T-helper 2 cell treated with Interferon-gamma antibody and Interleukin-4, amounts not matched to agents 100 ng/mL and 5 ng/mL, for 36 hours (primary cell): ENCODE measurements around the gene ONECUT3. TPM values are rescaled to one million over a fixed set of nuclear protein-coding genes. Genes with fewer than 3 reads are reported as not detected.
"Not testable (repeated sequence)": the region's sequence is repeated elsewhere in the genome, so short reads cannot be mapped to it uniquely, and the experiment has no call there.

Experiments
- intact Hi-C: fragments of 100-400 bp; cut with micrococcal nuclease; formaldehyde crosslinking; loops from one replicate; pipeline ENCODE4 v1.15.1; 2023
- total RNA-seq: library from RNA; stranded (reverse); gene quantifications from 2 replicates; pipeline ENCODE4 v1.2.3, GENCODE V29; 2022

ONECUT3 gene
- total RNA-seq, 1 donor from 2014 or later: not detected

GRCh38 chr19:1787116-1787515, 33.8 kb downstream of the ONECUT3 start:
- intact Hi-C loops: no loop called here

GRCh38 chr19:1789261-1790041, 36.1 kb downstream of the ONECUT3 start:
- intact Hi-C loops: no loop called here

DNA sequence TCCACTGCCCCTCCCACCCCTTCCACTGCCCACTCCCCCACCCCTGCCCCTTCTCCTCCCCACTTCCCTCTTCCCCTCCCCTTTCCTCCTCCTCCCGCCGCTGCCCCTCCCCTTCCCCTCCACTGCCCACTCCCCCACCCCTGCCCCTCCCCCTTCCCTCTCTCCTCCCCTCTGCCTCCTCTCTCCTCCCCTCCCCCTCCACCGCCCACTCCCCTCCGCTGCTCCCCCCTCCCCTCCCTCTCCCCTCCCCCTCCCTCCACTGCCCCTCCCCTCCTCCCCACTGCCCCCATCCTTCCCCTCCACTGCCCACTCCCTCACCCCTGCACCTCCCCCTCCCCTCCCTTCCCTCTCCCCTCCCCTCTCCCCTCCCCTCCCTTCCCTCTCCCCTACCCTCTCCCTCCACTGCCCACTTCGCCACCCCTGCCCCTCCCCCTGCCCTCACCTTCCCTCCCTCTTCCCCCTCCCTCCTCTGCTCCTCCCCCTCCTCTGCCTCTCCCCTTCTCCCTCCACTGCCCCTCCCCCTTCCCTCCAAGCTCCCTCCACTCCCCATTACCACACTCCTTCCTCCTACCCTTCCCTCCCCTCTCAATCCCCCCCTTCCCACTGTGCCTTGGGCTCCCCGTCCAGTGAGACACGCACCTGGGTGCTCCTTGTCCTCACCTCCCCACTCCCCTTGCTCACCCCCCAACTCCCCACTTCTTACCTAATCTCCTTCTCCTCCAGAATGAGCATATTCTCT, 36.9 kb downstream of the ONECUT3 start:
- intact Hi-C loops: no loop called here

GRCh38 chr19:1791879-1792278, 38.6 kb downstream of the ONECUT3 start:
- intact Hi-C loops: no loop called here

DNA sequence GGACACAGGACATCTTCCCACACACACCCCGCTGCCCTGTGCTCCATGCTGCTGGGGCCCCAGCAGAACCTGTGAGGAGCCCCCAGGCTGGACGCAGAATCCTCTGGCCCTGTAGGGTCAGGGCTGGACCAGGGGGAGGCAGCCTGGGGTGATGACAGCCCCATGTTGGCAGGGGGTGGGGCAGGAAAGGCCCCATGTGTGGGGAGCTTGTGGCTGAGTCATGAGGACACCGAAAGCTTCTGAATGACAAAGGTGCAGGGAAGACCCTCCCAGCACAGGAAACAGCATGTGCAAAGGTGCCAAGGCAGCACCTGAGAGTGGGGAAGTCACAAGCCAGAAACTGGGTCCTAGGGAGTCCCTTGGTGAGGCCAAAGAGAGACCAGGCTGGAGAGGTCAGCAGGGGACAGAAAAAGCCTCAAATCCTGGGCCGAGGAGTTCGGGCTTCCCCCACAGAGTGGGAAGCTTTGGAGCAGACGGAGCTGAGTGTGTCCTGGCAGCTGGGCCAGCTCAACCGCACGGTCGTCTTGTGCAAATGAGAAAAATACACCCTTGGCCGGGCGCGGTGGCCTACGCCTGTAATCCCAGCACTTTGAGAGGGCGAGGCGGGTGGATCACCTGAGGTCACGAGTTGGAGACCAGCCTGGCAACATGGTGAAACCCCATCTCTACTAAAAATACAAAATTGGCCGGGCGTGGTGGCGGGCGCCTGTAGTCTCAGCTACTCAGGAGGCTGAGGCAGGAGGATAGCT, 41.3 kb downstream of the ONECUT3 start:
- intact Hi-C loops: no loop called here

- intact Hi-C loops: no loop called here
Measured at GRCh38 chr19:1796395-1797142, 43.3 kb downstream of the ONECUT3 start.

- intact Hi-C loops: not testable (repeated sequence)
Measured at GRCh38 chr19:1797313-1797712, 44.0 kb downstream of the ONECUT3 start.

- intact Hi-C loops: no loop called here
Measured at GRCh38 chr19:1799695-1800342, 46.5 kb downstream of the ONECUT3 start.

GRCh38 chr19:1804858-1805257, 51.6 kb downstream of the ONECUT3 start:
- intact Hi-C loops: no loop called here

- intact Hi-C loops: no loop called here
Measured at GRCh38 chr19:1805401-1806183, 52.3 kb downstream of the ONECUT3 start.

DNA sequence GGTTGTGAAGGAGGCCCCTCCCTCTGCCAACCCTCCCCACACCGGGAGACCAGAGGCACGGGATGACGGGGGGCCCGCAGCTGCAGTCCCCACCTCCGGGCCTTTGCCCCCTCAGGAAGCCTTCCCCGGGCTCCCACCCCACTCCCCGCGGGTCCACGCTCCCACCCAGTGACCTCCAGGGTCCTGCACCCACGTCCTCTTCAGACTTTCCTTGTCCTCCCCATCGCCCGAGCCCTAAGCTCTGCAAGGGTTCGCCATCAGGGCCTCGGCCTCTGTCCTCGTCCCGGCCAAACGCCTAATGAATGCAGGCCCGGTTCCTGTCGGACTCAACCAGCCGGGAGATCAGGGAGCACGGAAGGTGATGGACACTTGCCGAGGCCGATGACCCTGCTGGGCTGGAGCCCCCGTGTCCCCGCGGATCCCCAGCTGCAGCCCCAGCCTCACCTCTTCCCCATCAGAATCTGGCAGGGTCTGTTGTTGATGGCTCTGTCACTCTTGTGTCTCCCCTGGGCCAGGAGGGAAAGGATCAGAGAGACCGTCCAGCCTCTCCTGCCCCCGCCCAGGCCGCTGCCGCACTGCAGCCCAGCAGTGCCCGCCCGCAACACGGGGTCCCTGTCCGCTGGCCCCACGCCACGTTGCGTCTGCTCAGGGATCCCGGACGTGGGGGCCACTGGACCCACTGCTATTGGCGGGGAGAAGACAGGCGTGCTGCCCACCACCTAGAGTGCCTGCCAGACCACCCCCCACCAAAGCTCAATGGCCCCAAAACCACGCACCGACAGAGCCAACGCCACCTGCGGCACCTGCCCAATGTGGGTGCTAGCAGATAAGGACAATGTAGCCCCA, 53.1 kb downstream of the ONECUT3 start:
- intact Hi-C loops: no loop called here

DNA sequence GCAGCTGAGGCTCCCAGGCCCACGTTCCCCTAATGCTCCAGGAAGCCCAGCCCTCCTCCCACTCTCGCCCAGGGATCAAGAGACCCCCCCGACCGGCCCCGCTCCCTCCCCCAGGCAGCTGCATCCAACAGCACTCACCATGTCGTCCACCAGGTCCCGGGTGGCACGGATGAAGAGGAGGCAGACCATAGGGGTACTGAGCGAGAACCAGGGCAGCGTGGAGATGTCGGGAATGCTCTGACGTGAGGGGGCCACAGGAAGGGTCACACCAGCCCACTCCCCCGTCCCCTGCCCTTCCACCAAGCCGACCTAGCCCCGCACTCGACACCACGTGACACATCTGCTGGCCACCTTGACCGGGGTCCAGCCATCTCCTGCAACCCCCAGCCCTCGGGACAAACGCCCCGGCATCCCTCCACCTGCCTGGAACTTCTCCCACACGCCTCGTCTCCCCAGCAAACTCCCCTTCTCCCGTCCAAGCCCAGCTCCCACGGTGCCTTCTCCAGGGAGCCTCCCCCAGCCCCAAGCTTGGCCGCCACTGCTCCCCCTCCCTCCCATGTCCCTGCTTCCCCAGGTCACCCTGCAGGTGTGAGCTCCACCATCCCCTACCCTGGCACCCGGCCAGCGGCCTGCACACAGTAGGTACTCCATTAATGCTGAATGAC, 53.9 kb downstream of the ONECUT3 start:
- intact Hi-C loops: no loop called here

- intact Hi-C loops: no loop called here
Measured at GRCh38 chr19:1807695-1808394, 54.5 kb downstream of the ONECUT3 start.

DNA sequence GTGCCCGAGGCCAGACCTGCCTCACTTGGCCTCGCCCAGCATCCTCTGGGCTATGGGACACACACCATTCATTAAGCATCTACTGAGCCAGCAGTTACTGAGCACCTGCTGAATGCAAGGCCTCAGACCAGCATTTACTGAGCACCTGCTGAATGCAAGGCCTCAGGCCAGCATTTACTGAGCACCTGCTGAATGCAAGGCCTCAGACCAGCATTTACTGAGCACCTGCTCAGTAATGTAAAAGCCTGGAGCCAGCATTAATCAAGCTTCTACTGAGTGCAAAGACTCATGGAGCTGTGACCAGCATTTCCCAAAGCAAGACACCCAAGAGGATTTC, 55.1 kb downstream of the ONECUT3 start:
- intact Hi-C loops: no loop called here

DNA sequence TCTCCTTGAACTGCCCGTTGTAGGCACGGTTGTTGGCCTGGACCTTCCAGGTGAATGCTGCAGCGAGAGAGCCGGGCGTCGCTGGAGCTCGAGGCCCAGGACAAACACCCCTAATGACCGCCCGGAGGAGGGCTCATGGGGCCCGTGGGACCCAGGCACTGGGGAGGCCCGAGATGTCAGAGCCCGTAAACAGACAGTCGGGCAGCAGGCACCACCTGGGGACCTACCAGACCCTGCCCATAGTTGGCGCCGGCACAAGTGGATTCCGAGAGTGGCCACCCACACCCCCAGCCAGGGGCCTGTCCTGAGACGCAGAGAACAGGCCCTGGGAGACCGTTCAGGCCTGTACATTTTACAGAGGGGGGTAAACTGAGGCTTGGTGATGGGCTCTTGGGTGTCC, 56.4 kb downstream of the ONECUT3 start:
- intact Hi-C loops: loop anchor here (5.0 kb wide), 1 partner anchor 217 kb away; the partner anchor contains the start of gene MBD3

- intact Hi-C loops: loop anchor here (5.0 kb wide), 1 partner anchor 218 kb away; the partner anchor contains the start of gene MBD3
Measured at GRCh38 chr19:1810439-1811160, 57.3 kb downstream of the ONECUT3 start.

DNA sequence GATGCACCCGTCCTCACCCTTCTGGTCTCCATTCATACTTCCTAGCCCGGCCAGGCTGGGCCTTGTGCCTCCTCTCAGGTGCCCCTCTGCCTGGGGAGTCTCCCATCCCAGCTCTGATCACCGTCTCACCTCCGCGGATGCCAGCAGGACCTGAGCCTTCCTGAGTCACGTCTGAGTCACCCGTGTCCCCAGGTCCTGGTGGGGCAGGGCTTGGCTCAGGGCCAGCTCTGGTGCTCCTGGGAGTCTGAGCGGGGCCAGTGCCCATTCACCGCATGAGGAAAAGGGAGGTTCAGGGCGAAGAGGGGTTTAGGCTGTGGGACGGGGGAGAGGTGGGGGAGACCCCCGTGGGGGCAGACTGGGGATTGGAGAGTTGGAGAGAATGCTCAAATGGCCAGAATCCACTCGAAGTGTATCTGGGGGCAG, 58.2 kb downstream of the ONECUT3 start:
- intact Hi-C loops: loop anchor here (5.0 kb wide), 1 partner anchor 219 kb away; the partner anchor contains the start of gene MBD3
